GM12873 (cell line): Measurements from ENCODE around the gene LDLRAD4.

Experiments
- CTCF ChIP-seq: IDR thresholded peaks from 2 replicates; pipeline ENCODE4 v1.5.1; 2012; ENCODE audit warnings: low read depth, mild to moderate bottlenecking, moderate library complexity, low read length, control low read depth; ENCODE audit not compliant: insufficient read depth; ENCODE audit errors: missing control alignments

LDLRAD4 gene

GRCh38 chr18:13291299-13291698, 72.7 kb downstream of the LDLRAD4 start:
- no peak for TF ChIP-seq CTCF

- no peak for TF ChIP-seq CTCF
Measured at GRCh38 chr18:13291745-13292447, 73.3 kb downstream of the LDLRAD4 start.

GRCh38 chr18:13292736-13293135, 74.2 kb downstream of the LDLRAD4 start:
- no peak for TF ChIP-seq CTCF

GRCh38 chr18:13294309-13294708, 75.7 kb downstream of the LDLRAD4 start:
- no peak for TF ChIP-seq CTCF

- TF ChIP-seq CTCF: no peak
Measured at GRCh38 chr18:13295894-13296293, 77.3 kb downstream of the LDLRAD4 start.

- no peak for TF ChIP-seq CTCF
Measured at GRCh38 chr18:13296867-13297574, 78.5 kb downstream of the LDLRAD4 start.

- TF ChIP-seq CTCF: no peak
Measured at GRCh38 chr18:13298262-13298661, 79.7 kb downstream of the LDLRAD4 start.
